GM12878 (cell line): ENCODE measurements around the gene AMY2B. TPM values are rescaled to one million over a fixed set of nuclear protein-coding genes. Genes with fewer than 3 reads are reported as not detected.

ENCODE experiments used
- ATAC-seq: fragments of 200-7000 bp; cut with Tn5 transposase; 3 replicates; pipeline ENCODE4 v1.9.1; 2020; ENCODE audit warnings: mild to moderate bottlenecking, moderate library complexity
- BruUV-seq: library from RNA; stranded (reverse); fragments of 400-500 nt; replicated peaks from 2 replicates; lab custom pipeline; 2021; lab: Mats Ljungman, UMichigan
- CTCF ChIA-PET: fragments of 300-600 bp; sonication (Branson Sonifier 250); formaldehyde crosslinking; extraction: SDS; loops from one replicate; lab custom pipeline; 2021; ENCODE audit warnings: inconsistent platforms; lab: Yijun Ruan, JAX
- POLR2A ChIA-PET: fragments of 350-600 bp; formaldehyde crosslinking; extraction: SDS; loops from one replicate; lab custom pipeline; 2021; ENCODE audit warnings: inconsistent platforms; lab: Charles Lee
- RAD21 ChIA-PET: fragments of 300-600 bp; sonication (Branson Sonifier 250); formaldehyde crosslinking; loops from one replicate; lab custom pipeline; 2023; ENCODE audit warnings: antibody characterized with exemption; ENCODE audit not compliant: unreplicated experiment; lab: Charles Lee
- SMC1A ChIA-PET: fragments of 300-600 bp; sonication (Branson Sonifier 250); formaldehyde crosslinking; loops from one replicate; lab custom pipeline; 2023; ENCODE audit not compliant: unreplicated experiment, uncharacterized antibody; lab: Charles Lee
- DNase-seq: peaks from one replicate; pipeline ENCODE4 v3.0.0-alpha.2; 2011; ENCODE audit warnings: low read depth, low spot score
- FAIRE-seq: peaks from 3 replicates; lab custom pipeline; 2011; peaks lifted over from hg19 to GRCh38; lab: Jason Lieb, UNC
- H2AFZ ChIP-seq: 2 replicates; pipeline ENCODE4 v1.6.0; 2011; ENCODE audit warnings: low read depth, low read length, control low read depth; ENCODE audit not compliant: control insufficient read depth
- H3K27ac ChIP-seq: 2 replicates; pipeline ENCODE4 v1.5.1; 2011; ENCODE audit warnings: control low read depth; ENCODE audit not compliant: control insufficient read depth, insufficient read depth
- H3K27me3 ChIP-seq, 2 experiments: replicated peaks in 1 of 2; 2 replicates each; pipeline versions ENCODE4 v1.6.0 to v1.6.1; 2011; ENCODE audit warnings: low read length in 1 of 2; ENCODE audit not compliant: control insufficient read depth in 2 of 2, insufficient read depth in 2 of 2
- H3K36me3 ChIP-seq, 2 experiments: 2 replicates each; pipeline ENCODE4 v1.5.1; 2011; ENCODE audit warnings: low read length in 1 of 2; ENCODE audit not compliant: control insufficient read depth in 2 of 2, insufficient read depth in 2 of 2
- H3K4me1 ChIP-seq: 2 replicates; pipeline ENCODE4 v1.6.1; 2011; ENCODE audit warnings: mild to moderate bottlenecking, low read length, moderate library complexity, mixed read lengths; ENCODE audit not compliant: control insufficient read depth, insufficient read depth
- H3K4me2 ChIP-seq: 2 replicates; pipeline ENCODE4 v1.6.0; 2011; ENCODE audit warnings: control low read depth; ENCODE audit not compliant: control insufficient read depth, insufficient read depth
- H3K4me3 ChIP-seq: fragments of 200-600 bp; sonication (generic); 2 replicates; pipeline ENCODE4 v1.5.1; 2016
- H3K79me2 ChIP-seq: 2 replicates; pipeline ENCODE4 v1.6.0; 2011; ENCODE audit warnings: low read length; ENCODE audit not compliant: control insufficient read depth, insufficient read depth
- H3K9ac ChIP-seq: 2 replicates; pipeline ENCODE4 v1.8.0; 2011; ENCODE audit warnings: low read length, control low read depth, mixed read lengths; ENCODE audit not compliant: control insufficient read depth, insufficient read depth
- H3K9me3 ChIP-seq: replicated peaks from 3 replicates; pipeline ENCODE4 v1.5.1; 2011; ENCODE audit warnings: mild to moderate bottlenecking, low read length; ENCODE audit not compliant: control insufficient read depth, insufficient read depth
- H4K20me1 ChIP-seq: 2 replicates; pipeline ENCODE4 v1.6.0; 2011; ENCODE audit not compliant: control insufficient read depth, insufficient read depth
- ASH2L ChIP-seq: fragments of 300-600, 200-600 bp; sonication (generic); IDR thresholded peaks from 2 replicates; pipeline ENCODE4 v1.6.1; 2017; ENCODE audit warnings: low read depth, mild to moderate bottlenecking, borderline replicate concordance
- CHD4 ChIP-seq: fragments of 200-600 bp; sonication (generic); IDR thresholded peaks from 2 replicates; pipeline ENCODE4 v1.6.1; 2016; ENCODE audit warnings: mild to moderate bottlenecking
- GABPA ChIP-seq: IDR thresholded peaks from 2 replicates; pipeline ENCODE4 v1.6.1; 2014; ENCODE audit warnings: antibody characterized with exemption, low read depth, mild to moderate bottlenecking, inconsistent platforms
- IKZF1 ChIP-seq: fragments of 450-650 bp; conservative IDR thresholded peaks from 2 replicates; pipeline ENCODE4 v1.6.1; 2017; ENCODE audit warnings: antibody characterized with exemption, mild to moderate bottlenecking
- NBN ChIP-seq: fragments of 450-650 bp; IDR thresholded peaks from 2 replicates; pipeline ENCODE4 v1.6.1; 2016
- NKRF ChIP-seq: fragments of 450-650 bp; conservative IDR thresholded peaks from 2 replicates; pipeline ENCODE4 v1.6.1; 2017; ENCODE audit warnings: mild to moderate bottlenecking, moderate library complexity
- RUNX3 ChIP-seq: IDR thresholded peaks from 2 replicates; pipeline ENCODE4 v1.6.1; 2012; ENCODE audit warnings: low read length, inconsistent platforms
- SMARCA5 ChIP-seq: fragments of 450-650 bp; IDR thresholded peaks from 2 replicates; pipeline ENCODE4 v1.6.1; 2017; ENCODE audit warnings: mild to moderate bottlenecking
- STAT1 ChIP-seq: fragments of 450-650 bp; conservative IDR thresholded peaks from 2 replicates; pipeline ENCODE4 v1.6.1; 2014; ENCODE audit warnings: antibody characterized with exemption, mild to moderate bottlenecking
- USF1 ChIP-seq: IDR thresholded peaks from 2 replicates; pipeline ENCODE4 v1.6.1; 2011; ENCODE audit warnings: borderline replicate concordance, low read depth, mild to moderate bottlenecking, moderate library complexity, mixed read lengths, low read length; ENCODE audit not compliant: insufficient read depth; ENCODE audit errors: extremely low read length
- ZZZ3 ChIP-seq: IDR thresholded peaks from 2 replicates; pipeline ENCODE4 v1.6.1; 2011; ENCODE audit warnings: low read depth; ENCODE audit not compliant: control insufficient read depth, insufficient read length
- WGBS: methylation state at CpG from one replicate; pipeline ENCODE4 v1.1.6; 2016; ENCODE audit warnings: low lambda C conversion rate; ENCODE audit not compliant: insufficient replicate concordance, insufficient coverage; ENCODE audit errors: missing lambda C conversion rate; 5-methylcytosine and 5-hydroxymethylcytosine counted together
- in situ Hi-C: fragments of 300-500 bp; cut with MboI; formaldehyde crosslinking; loops from 9 replicates; pipeline ENCODE4 v1.14.3; 2018; ENCODE audit warnings: mixed read lengths
- intact Hi-C: fragments of 100-400 bp; cut with micrococcal nuclease; formaldehyde crosslinking; loops from one replicate; pipeline ENCODE4 v1.14.2; 2022; ENCODE audit not compliant: unreplicated experiment
- polyA plus RNA-seq, 11 experiments: library from polyadenylated mRNA; depleted of rRNA in 4 of 11; unstranded in 6 of 11; stranded (reverse) in 5 of 11; fragments of >200 nt; fragmentation: Nextera tagmentation in 4 of 11; fragmentation: Illumina TruSeq in 1 of 11; extraction: Ambion mirVana in 4 of 11; extraction: Trizol in 1 of 11; gene quantifications; 1 replicate in 1 of 11; 2 replicates in 10 of 11; pipeline versions ENCODE4 v1.2.1 to v1.2.3, GENCODE V29; 2011 to 2016; ENCODE audit warnings: inconsistent platforms in 2 of 11, missing spikeins in 2 of 11, low read depth in 1 of 11
- total RNA-seq, 4 experiments: library from RNA; depleted of rRNA in 3 of 4; stranded (reverse); fragments of >200 nt in 3 of 4; fragmentation: Illumina TruSeq in 1 of 4; extraction: Trizol in 1 of 4; gene quantifications; 2 replicates each; pipeline versions ENCODE4 v1.2.1 to v1.2.3, GENCODE V29; 2013 to 2021

The AMY2B gene
- total and polyA plus RNA-seq, 10 of the 15 experiments (the other 5 are each of a cell fraction or from before 2014, with no cell fraction given): 2.1 to 9.9 (median 4.8) TPM

- H3K4me2 ChIP-seq: peak overlapping the region; percentile 92
- H3K36me3 ChIP-seq: peaks cover 0 to 7% of the 10 kb centered on the region in 2 experiments; a peak in 1 of 4 replicates
- no peaks in the 10 kb centered on the region for H3K27me3 ChIP-seq
- in situ Hi-C loops: no loop called here
- ChIA-PET CTCF (interaction anchor here (1.5 to 5.4 kb wide), 3 partner anchors 7 to 38 kb away, joined by 4 to 25 read pairs (median 17); no protein-coding TSS in a partner anchor), RAD21 (interaction anchor here (3.3 kb wide), 1 partner anchor 9 kb away, joined by 21 read pairs; no protein-coding TSS in a partner anchor), SMC1A (interaction anchor here (0.7 to 2.5 kb wide), 3 partner anchors 10 to 22 kb away, joined by 3 to 15 read pairs (median 4); no protein-coding TSS in a partner anchor), POLR2A (interaction anchor here (1.5 kb wide), 1 partner anchor 8 kb away, joined by 8 read pairs; no protein-coding TSS in a partner anchor)
- no TSS peak for BruUV-seq
- no peak overlapping the region for H3K9ac ChIP-seq
- H4K20me1 ChIP-seq: no peaks in the 10 kb centered on the region
- 0% methylated on average over 14 of the region's 34 CpGs for WGBS
- DNase-seq (no peak), ATAC-seq (peak; percentile 66), FAIRE-seq (no peak)
- peak overlapping the region; percentile 60 for H3K4me3 ChIP-seq
- H3K4me1 ChIP-seq: no peaks in the 10 kb centered on the region; the same call in 1 of the 2 replicates
- TF ChIP-seq NBN: 0 out of 2 replicates have a peak, but pooled peaks have one; percentile 12
- no peak for TF ChIP-seq GABPA
- no peak overlapping the region for H3K27ac ChIP-seq
- no peaks in the 10 kb centered on the region; the same call in 2 of the 3 replicates for H3K9me3 ChIP-seq
- H3K79me2 ChIP-seq: peaks cover 37% of the 10 kb centered on the region
- peak overlapping the region; percentile 85 for H2AFZ ChIP-seq
- intact Hi-C loops: no loop called here
These were observed 46.2 kb upstream of the AMY2B start for GRCh38 chr1:103525114-103525606.

GRCh38 chr1:103525607-103526507 is 45.5 kb upstream of the AMY2B start, which contains the start of gene RNPC3:
Gene RNPC3, plus strand, starts transcription at chr1:103525699. Its CDS starts 372 bp downstream, at chr1:103526071.
- Histone ChIP-seq H3K4me1 (no peaks in the 10 kb centered on the region; the same call in 1 of the 2 replicates), H3K9me3 (no peaks in the 10 kb centered on the region; the same call in 2 of the 3 replicates), H3K4me2 (peak within 1 kb of the TSS; percentile 92), H4K20me1 (no peaks in the 10 kb centered on the region), H3K4me3 (peak within 1 kb of the TSS; percentile 89), H3K79me2 (peaks cover 42% of the 10 kb centered on the region), H3K36me3 (peaks cover 0 to 7% of the 10 kb centered on the region in 2 experiments; a peak in 1 of 4 replicates), H3K27ac (peak within 1 kb of the TSS; percentile 97), H3K9ac (peak within 1 kb of the TSS; percentile 99), H3K27me3 (no peaks in the 10 kb centered on the region), H2AFZ (peak within 1 kb of the TSS; percentile 85)
- POLR2A ChIA-PET: interaction anchor here (0.6 to 1.5 kb wide), 5 partner anchors 9 to 33 kb away, joined by 3 to 8 read pairs (median 4); no protein-coding TSS in a partner anchor
- peak; percentile 62 for FAIRE-seq
- WGBS: under 1% methylated on average over 47 of the region's 62 CpGs
- SMC1A ChIA-PET: interaction anchor here (0.7 to 3.0 kb wide), 8 partner anchors 8 to 58 kb away, joined by 3 to 18 read pairs (median 4); no protein-coding TSS in a partner anchor
- ATAC-seq: peak; percentile 78
- in situ Hi-C loops (no loop called here), intact Hi-C loops (no loop called here)
- CTCF ChIA-PET: interaction anchor here (0.7 to 5.4 kb wide), 6 partner anchors 8 to 50 kb away, joined by 3 to 25 read pairs (median 4); no protein-coding TSS in a partner anchor
- BruUV-seq: TSS peak; percentile 74
- RAD21 ChIA-PET: interaction anchor here (3.3 kb wide), 1 partner anchor 10 kb away, joined by 21 read pairs; no protein-coding TSS in a partner anchor
- peak; percentile 63 for DNase-seq
- TF ChIP-seq NKRF (peak; percentile 48; the same call in 1 of the 2 replicates), IKZF1 (peak; percentile 67), RUNX3 (no peak), USF1 (no peak), STAT1 (no peak), ASH2L (peak; percentile 86), ZZZ3 (no peak), SMARCA5 (no peak), CHD4 (no peak)
